Measurements from ENCODE around the gene MPZL2.

MPZL2 gene

GRCh38 chr11:118219244-118219643 is 44.9 kb downstream of the MPZL2 start:
- DNase-seq (ENCODE audit: low read depth in 2 of 2), result no peak

DNA sequence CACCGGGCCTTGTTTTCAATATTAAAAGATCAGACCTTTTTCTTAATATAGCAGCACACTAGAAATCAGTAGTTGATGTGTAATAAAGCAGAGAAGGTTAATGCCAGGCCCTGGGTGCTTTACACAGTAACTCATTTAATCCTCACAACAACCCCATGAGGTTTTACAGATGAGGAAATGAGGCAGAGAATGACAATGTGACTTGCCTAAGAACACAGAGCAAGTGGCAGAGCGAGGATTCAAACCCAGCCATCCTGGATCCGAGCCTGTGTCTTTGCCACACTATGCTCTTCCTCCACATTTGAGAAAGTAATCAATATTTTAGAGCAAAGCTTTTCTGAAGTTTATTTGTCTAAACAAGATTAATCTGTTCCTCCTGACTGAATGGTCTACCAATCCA is 46.5 kb downstream of the MPZL2 start:
- no peak for DNase-seq (ENCODE audit: low read depth in 2 of 2)

DNA sequence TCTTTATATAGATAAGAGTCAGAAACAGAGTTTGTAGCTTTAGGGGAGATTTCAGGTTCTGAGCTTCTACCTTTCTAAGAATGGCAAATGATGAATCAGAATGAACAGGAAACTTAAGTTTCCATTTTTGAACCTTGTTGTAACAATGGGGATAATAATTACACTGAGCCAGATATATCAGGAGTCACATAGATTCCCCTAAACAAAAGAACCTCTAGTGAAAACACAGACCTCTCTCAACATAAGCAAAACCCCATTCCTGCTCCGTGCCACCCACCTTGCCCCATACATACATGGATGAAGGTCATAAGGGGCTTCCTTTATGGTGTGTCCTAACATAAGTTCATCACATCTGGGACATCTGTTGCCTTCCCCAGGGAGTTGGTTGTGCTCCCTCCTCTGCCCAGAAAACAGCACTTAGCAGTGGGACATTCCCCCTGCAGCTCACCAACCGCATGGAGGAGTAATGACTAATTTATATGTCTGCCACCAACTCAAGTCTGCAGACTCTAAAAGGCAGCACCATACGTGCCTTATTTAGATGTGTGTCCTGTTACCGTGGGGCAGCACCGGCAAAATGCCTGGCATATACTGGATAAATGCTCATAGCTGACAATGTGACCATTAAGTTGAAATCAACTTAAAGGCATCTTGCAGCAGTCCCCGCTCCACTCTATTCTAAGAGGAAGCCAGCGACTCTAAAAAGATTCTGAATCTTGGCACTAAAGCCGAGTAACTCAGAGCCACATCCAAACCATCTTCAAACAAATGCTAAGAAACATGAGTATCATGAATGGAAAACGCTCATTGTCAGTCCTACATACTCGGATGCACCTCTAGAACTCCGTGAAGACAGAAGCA is 47.2 kb downstream of the MPZL2 start:
- no peak for DNase-seq (ENCODE audit: low read depth in 2 of 2)

GRCh38 chr11:118215765-118216164 is 48.3 kb downstream of the MPZL2 start:
- DNase-seq (ENCODE audit: low read depth in 2 of 2), result no peak

DNA sequence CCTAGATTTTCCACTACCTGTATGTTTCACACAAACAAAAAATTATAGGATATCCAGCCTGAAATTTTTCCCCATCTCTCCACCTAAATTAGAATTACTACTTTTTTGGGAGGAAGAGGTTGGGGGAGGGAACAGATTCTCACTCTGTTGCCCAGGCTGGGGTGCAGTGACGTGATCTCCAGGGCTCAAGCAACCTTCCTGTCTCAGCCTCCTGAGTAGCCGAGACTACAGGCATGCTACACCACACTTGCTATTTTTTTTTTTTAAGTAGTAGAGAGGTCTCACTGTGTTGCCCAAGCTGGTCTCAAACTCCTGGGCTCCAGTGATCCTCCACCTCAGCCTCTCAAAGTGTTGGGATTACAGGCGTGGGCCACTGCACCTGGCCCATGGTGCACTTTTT is 48.8 kb downstream of the MPZL2 start:
- no peak for DNase-seq (ENCODE audit: low read depth in 2 of 2)

GRCh38 chr11:118214210-118214914 is 49.7 kb downstream of the MPZL2 start:
- no peak for DNase-seq (ENCODE audit: low read depth in 2 of 2)

DNA sequence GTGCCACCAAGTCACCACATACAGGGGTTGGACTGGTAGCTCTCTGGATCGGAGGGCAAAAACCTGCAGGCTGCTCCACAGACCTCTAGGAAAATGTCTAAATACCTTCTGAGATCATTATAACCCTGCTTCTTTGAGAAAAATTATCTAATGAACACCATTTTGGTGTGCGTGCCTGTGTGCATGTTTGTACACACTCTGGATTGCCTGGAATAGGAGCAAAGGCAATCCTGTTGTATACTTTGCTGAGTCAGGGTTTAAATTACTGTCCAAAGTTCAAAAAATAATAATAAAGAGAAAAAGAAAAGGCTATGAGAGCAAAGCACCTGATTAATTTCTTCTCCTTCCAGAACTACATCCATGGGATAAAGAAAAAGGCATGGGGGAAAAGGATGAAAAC is 50.3 kb downstream of the MPZL2 start:
- no peak for DNase-seq (ENCODE audit: low read depth in 2 of 2)

GRCh38 chr11:118213201-118213600 is 50.9 kb downstream of the MPZL2 start:
- DNase-seq (ENCODE audit: low read depth in 2 of 2), result no peak

GRCh38 chr11:118212781-118213191 is 51.3 kb downstream of the MPZL2 start:
- DNase-seq (ENCODE audit: low read depth in 2 of 2), result no peak

DNA sequence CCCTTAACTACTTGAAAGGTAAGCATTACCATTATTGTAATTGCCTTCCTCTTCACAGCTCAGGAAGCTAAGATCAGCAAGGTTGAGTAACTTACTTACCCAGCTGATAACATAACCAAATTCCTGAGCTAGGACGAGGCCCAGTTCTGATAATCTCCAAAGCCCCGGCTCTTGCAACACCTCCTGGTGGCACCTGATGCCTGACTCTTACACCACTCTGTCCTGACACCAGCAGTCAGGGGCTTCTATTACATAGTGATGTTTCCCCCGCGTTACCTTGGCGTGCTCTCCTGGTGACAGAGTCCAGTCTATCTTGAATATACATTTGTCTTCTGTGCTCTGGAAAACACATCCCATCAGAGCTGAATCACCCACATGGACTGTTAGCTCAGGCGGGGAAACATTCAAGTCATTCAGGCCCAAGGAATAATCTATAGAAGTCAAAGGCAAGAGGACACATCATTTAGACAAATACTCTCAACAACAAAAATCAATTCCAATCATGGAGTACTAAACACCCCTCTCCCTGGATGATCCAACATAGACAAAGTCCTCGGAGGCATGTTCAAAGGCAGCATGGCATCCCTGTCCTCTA is 51.9 kb downstream of the MPZL2 start:
- no peak for DNase-seq (ENCODE audit: low read depth in 2 of 2)

- DNase-seq (ENCODE audit: low read depth in 2 of 2), result no peak
Measured at GRCh38 chr11:118211006-118211405, 53.1 kb downstream of the MPZL2 start.

- no peak for DNase-seq (ENCODE audit: low read depth in 2 of 2)
Measured at GRCh38 chr11:118210323-118210722, 53.8 kb downstream of the MPZL2 start.

DNA sequence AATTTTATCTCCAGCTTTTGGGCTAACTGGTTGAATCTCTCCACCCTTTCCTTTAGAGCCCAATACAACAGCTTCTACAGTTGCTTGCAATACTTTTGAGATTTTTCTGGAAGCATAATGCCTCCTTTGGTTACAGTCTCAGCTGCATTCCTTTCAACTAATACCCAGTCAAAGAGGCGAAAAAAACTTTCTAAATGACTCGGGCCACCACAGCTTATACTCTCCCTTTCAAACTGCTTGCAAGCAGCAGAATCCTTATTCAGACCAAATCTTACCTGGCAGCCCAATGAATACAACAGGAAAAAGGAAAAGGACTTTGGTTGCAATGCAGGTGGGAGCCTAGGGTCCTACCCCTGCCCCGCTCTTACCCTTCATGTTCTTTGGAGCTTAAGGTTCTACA is 55.1 kb downstream of the MPZL2 start:
- no peak for DNase-seq (ENCODE audit: low read depth in 2 of 2)

DNA sequence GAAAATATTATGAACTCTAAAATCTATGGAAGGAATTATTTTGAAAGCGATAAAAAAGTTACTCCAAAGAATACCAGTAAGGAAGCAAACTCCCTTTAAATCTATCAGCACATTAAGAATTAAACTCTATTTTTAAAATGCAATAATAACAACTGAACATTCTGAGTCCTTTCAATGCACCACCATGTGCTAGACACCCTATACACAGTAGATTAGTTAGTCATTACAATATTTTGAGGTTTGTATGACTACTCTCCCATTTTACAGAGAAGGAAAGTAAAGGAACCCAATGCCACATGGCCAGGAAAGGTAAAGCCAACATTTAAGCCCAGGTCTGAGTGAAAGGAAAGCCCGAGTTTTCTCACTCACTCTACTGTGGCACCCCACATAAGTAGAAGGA is 57.0 kb downstream of the MPZL2 start:
- DNase-seq (ENCODE audit: low read depth in 2 of 2), result no peak

- DNase-seq (ENCODE audit: low read depth in 2 of 2), result no peak
Measured at GRCh38 chr11:118206391-118207031, 57.6 kb downstream of the MPZL2 start.

GRCh38 chr11:118205606-118206378 is 58.3 kb downstream of the MPZL2 start:
- DNase-seq (ENCODE audit: low read depth in 2 of 2), result no peak
